ENCODE measurements around the gene TIRAP.

DNA sequence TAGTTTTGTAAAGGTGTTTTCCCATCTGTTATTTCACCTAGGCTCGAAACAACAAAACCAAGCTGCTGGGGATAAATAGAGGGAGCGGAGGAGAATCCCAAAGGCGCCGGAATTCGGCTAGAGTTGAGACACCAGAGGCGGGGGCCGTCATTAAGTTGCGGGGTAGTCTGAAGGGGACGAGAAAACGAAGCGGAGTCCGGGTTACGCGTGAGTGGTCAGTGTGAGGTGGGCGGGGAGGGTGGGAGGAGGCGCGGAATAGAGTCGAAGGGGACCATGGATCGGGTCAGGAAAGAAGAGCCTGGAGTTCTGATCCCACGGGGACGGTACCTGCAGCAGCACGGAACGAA is 14.6 kb upstream of the TIRAP start:
- TF ChIP-seq, protein P1, sequence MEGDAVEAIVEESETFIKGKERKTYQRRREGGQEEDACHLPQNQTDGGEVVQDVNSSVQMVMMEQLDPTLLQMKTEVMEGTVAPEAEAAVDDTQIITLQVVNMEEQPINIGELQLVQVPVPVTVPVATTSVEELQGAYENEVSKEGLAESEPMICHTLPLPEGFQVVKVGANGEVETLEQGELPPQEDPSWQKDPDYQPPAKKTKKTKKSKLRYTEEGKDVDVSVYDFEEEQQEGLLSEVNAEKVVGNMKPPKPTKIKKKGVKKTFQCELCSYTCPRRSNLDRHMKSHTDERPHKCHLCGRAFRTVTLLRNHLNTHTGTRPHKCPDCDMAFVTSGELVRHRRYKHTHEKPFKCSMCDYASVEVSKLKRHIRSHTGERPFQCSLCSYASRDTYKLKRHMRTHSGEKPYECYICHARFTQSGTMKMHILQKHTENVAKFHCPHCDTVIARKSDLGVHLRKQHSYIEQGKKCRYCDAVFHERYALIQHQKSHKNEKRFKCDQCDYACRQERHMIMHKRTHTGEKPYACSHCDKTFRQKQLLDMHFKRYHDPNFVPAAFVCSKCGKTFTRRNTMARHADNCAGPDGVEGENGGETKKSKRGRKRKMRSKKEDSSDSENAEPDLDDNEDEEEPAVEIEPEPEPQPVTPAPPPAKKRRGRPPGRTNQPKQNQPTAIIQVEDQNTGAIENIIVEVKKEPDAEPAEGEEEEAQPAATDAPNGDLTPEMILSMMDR (IDR thresholded peaks at IDR 0.05 in 4 of 5, conservative IDR thresholded peaks at IDR 0.05 in 1 of 5): no peak
- TF ChIP-seq POLR2A (IDR thresholded peaks at IDR 0.05): no peak

Data from gastrocnemius medialis (tissue), 4 donors.